ENCODE measurements around the gene RGL1.

Gene RGL1

DNA sequence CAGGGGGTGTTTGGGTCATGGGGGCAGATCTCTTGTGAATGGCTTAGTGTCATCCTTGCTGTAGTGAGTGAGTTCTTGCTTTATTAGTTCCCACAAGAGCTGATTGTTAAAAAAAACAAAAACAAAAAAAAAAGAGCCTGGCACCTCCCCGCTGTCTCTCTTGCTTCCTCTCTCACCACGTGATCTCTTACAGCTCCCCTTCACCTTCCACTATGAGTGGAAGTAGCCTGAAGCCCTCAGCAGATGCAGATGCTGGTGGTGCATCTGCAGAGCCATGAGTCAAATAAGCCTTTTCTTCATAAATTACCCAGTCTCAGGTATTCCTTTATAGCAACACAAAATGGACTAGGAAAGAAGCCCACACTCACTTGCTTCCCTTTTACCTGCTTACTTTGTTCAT is 17.2 kb upstream of the RGL1 start:
- no peak for DNase-seq

DNA sequence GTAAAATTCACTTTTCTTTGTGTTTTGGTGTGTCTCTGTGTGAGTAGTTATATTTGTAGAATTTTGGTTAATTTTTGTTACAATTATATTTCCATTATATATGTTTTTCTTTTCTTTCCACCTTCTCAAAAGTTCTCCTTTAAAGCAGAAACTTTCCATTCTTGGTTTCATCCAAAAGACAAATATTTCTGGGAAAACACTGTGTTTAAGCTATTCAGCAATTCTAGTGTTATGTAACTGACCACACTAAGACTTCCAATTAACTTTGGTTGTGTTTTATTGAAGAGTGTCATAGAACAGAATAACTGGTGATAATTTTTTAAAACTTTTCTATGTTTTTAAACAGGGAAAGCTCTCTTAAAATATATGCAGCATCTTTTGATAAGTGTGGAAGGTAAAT is 13.6 kb upstream of the RGL1 start:
- DNase-seq: no peak

DNA sequence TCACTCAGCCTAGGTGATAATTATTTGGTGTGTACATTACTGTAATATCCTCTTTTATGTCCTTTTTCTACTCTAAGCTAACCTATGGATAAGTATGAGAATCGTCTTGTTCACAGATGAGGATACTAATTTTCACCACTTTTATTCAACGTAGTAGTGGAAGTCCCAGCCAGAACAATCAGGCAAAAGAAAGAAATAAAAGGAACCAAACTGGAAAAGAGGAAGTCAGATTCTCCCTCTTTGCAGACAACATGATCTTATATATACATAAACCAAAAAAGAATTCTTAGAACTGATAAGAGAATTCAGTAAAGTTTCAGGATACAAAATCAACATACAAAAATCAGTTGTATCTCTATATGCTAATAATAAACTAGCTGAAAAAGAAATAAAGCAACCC is 12.6 kb upstream of the RGL1 start:
- no peak for DNase-seq

DNA sequence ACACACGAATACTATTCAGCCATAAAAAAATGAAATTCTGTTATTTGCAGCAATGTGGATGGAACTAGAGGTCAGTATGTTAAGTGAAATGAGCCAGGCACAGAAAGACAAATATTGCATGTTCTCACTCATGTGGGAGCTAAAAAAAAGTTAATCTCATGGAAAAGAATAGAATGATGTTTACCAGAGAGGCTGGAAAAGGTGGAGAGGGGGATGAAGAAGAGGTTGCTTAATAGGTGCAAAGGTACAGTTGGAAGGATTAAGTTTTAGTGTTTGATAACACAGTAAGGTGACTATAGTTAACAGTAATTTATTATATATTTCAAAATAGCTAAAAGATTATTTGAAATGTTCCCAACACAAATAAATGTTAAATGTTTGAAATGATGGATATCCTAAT is 10.8 kb upstream of the RGL1 start:
- no peak for DNase-seq

DNA sequence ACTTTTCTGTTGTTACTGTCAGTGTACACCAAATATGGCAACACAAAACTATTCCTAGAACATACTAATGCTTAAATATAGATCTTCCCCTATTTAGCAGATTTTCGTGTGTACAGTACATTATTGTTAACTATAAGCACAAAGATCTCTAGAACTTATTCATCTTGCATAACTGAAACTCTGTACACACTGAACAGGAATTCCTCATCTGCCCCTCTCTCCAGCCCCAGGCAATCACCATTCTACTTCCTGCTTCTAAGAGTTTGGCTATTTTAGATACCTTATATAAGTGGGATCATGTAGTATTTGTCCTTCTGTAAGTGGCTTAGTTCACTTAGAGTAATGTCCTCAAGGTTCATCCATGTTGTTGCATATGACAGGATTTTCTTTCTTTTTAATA is 4.5 kb upstream of the RGL1 start:
- no peak for DNase-seq

DNA sequence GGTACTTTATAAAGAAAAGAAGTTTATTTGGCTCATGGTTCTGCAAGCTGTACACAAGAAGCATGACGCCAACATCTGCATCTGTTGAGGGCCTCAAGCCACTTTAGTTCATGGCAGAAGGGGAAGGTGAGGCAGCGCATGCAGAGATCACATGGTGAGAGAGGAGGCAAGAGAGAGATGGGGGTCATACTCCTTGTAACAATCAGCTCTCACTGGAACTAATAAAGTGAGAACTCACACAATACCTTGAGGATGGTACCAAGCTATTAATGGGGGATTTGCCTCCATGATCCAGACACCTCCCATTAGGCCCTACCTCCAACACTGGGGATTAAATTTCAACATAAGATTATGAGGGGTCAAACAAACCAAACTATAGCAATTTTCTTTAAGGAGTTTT is 3.3 kb upstream of the RGL1 start:
- no peak for DNase-seq

DNA sequence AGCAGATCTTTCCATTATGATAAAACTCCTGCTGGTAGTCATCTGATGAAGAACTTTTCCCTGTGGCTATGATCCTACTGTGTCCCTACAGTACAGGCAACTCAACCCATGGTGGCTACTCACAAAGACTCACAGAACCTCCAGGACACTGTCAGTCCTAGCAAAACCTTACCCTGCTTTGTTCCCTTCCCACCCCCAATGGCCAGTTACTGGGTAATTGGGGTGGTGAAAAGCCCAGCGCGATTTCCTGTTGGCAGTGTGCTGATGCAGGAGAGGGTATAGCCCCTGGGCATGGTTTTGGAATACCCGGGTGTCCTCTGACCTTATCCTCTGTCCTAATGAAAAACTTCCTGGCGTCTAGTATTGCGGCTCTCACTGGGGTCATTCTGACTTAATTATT is 533 bp upstream of the RGL1 start:
- DNase-seq: no peak

DNA sequence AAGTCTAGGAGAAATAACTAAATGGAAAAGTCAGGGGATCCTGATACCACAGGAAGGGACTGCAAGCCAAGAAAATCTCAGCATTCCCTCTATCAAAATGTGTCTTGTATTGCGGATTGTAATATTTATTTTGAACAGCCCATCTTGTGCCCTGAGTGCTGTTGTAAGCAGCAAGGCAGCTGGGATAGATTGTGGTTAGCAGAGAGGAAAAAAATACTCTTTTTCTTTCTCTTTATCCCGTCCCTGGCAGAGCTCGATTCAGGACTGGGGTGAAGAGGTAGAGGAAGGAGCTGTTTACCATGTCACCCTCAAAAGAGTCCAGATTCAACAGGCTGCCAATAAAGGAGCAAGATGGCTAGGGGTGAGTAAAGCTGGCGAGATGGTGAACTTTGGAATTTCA is 1.2 kb downstream of the RGL1 start:
- DNase-seq: no peak

DNA sequence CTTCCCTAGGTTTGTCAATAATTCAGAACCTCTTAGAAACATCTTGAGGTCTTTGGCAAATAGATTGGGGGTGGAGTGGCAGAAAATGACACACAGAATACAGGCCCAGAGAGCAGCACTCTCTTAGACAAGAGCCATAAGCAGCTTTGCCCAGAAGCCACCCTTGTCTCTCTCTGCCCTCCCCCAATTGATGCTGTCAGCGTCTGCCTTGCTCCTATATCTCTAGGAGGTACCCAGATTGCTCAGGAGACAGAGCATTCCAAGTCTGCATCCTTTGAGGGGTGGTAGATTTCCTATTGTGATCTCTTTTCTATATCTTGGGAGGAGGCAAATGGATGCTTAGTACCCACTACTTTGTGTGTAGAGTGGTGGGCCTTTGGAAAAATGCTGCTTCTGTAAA is 1.8 kb downstream of the RGL1 start:
- no peak for DNase-seq

DNA sequence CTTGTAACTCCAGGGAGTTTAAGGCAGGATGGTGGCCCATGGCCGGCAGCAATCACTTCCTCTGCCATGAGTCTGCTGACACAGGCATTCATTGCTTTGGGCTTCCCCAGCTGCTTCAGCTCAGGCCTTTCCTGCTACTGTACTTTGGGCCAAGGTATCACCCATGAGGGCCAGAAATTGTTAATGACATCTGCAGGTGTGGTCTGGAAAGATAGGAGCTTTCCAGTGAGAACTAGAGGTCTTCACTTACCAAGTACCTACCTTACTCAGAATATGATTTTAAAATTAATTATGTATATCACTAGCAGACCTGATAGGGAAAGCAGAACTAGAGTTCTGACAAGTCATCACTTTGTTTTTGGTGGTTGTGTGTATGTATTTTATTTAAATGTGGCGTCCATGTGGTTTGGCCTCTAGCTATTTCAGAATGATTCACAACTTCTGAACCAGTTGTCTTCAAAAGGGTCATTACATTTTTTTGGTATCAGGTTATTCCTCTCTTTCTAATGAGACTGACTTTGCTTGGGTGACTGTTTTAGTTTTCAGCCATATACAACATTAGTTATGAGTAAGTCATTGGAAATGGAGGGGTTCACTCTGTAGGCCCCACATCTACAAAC is 2.7 kb downstream of the RGL1 start:
- no peak for DNase-seq

DNA sequence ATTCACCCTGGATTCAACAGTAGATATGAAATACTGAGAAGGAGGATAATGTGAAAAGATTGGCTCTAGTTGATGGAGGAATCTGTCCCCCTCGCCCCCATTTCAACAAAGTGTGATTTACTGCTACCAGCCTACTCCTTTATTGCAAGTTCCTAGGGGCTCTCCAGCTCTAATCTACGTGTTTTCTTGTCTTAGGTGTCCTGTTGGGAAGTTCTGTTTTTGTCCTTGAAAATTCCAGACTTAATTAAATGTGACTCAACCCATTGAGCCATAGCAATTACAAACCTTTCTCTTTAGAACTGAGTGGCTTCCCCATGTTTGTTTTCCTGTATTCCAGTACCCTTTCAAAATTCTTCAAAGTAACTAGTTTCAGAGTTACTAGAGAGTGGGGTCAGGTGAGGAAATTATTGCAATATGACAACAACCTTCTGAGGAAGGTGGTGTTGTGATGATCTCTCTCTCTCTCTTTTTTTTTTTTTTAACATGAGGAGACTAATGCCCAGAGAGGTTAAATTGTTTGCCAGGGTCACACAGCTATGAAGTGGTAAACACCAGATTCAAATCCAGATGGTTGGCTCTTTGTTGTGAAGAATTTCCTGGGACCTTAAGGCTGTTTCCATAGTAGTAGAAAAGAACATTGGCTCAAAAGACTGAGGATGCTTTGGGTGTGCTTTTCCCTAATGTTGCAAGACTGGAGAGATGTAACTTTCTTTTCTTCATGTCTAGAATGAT is 3.5 kb downstream of the RGL1 start:
- no peak for DNase-seq

DNA sequence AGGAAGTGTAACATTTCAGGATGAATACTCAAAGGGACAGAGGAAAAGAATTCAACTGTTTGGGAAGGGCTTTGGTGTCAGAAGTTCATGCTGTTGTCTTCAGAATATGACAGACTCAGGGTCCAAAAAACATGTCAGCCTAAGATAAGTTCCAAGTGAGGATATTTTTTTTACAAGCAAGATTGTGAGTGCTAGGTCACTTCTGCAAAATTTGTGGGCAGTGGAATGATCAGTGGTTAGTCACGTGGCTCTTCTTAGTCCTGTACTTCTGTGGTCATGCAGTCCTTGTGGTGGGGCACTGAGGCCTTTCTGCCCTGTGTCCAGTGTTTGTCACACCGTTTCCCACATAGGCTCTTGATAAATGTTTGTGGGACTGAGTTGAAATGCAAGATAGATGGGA is 5.2 kb downstream of the RGL1 start:
- no peak for DNase-seq

DNA sequence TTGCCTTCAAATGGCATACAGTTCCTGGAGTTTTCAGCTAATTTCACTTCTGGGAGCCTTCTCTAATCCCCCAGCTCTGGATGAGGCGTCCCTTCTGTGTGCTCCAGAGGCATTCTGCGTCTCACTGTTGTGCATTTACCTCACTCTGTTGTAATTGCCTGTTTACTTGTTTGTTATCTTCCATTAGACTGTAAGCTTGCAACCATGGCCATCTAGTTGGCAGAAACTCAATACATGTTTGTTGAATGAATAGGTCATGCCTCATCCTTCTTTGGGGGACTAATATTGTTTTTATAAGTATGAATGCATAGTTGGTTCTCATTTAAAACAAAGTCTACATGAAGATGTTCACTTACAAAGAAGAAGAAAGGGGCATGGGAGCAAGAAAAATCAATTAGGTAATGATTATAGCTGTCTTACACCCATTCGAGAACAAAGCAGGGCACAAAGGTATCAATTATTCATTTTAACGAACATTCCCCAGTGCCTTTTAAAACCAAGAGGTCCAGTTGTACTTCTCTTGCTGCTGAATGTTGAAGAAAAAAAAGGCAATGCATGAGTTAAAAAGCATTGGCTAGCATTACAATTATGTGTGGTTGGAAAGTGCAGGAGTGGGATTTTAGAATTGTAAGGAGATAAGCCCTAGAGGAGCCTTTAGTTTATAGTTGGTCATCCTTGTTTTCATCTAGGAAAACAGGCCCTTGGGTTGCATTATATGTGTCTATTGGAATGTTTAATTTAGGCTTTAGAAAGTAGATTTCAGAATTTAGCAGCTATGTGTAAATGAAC is 6.0 kb downstream of the RGL1 start:
- DNase-seq: no peak

DNA sequence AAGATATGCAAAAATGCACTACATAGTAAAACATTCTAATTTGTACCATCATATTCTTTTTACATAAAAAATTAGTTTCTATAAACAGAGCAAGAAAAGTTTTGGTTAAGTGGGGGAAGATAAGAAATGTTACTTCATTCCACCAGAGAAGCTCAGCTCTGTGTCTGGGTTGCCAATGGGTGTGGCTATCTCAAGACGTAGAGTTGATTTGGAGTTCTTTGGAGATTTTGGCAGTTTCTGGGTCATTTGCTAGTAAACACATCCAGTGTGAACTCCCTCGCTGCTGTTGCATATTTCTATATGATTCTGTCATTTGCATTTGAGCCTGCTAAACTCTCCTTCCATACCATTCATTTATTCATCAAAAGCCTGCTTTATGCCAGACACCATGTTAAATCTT is 7.2 kb downstream of the RGL1 start:
- DNase-seq: no peak

DNA sequence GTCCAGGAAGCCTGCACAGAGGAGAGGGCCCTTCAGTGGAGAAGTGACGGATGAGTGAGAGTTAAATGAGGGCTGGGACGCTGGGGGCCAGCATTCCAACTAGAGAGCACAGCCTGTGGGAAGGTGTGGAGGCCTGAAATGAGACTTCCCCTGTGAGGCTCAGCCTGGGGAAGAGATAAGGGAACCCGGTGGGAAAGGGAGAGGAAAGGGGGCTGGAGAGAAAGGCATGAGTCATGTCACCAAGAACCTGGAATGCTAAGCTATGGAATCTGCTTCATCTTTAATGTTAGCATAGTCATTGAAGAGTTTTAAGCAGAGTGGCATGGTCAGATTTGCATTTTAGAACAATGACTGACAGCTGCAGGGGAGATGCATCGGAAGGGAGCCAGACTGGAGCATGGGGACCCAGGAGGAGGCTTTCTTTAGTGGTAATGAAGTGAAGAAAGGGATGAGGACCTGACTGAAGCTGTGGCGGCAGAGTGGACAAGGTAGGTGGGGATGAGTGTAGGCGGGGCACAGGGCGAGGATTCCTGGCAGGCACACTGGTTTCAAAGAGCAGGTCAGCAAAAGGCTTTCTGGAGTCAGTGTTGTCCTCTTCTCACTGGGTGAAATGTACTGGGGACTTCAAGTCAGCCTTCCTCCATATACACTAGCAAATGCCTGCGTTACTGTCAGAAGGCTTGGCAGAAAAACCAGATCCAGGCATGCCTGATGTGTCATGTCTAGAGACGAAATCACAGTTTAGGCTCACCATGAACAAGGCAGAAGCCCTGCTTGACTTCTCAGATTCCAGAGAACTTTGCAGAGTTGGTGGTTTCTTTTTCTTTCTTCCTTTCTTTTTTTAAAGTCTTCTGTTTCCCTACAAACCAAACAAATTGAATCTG is 8.0 kb downstream of the RGL1 start:
- no peak for DNase-seq

DNA sequence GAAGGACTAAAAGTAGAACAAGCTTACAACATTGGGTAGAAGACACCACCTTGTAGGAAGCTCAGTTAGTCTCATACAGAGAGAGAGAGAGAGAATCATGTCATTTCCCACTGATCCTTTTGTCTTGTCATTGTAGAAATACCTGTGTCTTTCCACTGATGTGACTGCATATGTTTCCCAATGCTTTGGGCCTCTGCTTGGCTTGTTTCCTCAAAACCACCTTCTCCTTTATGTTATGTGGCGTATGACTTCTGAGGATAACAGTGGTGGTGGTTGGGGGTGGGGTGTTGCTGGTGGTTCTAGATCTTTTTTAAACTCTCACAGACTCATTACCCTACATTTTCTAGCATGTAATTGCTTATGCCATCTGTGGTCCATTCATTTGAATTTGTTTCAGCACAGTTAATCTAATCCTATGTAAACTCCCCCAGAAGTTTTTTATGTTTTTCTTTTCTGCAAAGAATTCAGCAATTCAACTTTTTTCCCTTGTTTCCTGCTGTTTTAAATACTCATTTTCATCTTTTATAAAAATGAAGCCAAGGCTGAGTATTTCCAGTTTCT is 9.3 kb downstream of the RGL1 start:
- DNase-seq: no peak

DNA sequence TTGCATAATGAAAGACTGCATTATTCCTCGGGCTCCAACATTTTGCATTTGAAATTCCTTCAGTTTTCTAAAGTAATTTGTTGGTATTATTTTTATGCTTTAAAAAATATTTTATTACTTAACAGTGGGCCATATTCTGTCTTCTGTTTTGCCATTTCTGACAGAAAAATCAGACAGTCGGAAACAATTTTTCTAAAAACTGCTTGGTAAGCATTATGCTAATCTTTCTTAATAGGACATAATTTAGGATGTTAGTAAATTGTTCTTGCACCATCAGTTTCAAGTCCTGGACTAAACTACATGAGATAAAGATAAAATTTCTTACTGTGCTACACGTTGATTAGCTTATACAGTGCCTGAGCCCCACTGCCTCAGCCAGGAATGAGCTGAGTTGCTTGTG is 11.2 kb downstream of the RGL1 start:
- DNase-seq: no peak

DNA sequence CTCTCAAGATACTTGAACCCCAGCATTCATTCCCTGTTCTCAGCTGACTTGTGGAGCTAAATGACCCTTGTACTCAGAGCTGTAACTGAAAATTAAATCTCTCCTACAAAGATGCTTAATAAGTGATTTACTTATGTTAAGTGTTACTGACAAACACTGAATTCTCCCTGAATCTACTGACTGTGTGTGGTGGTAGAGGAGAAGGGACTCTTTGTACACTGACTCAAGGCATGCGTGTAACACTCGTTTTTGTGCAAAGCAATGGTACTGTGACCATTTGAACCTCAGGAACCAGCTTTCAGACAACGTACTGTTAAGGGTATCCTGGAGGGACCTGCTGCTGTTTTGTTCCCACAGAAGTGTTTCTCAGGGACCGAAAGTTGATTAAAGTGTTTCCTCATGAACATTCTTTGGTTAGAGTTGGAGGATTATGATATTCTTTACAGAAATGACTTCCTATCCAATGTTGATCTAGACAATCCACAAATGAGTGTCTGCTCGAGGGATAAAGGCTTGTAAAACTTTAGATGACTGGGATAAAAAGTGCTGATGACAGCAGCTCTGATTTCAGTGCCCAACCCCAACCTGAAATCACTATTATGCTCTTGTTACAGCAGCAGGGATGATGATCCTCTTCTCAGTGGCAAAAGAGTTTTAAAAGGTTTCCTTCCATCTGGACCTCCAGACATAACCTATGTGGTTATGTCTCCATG is 12.8 kb downstream of the RGL1 start:
- no peak for DNase-seq

DNA sequence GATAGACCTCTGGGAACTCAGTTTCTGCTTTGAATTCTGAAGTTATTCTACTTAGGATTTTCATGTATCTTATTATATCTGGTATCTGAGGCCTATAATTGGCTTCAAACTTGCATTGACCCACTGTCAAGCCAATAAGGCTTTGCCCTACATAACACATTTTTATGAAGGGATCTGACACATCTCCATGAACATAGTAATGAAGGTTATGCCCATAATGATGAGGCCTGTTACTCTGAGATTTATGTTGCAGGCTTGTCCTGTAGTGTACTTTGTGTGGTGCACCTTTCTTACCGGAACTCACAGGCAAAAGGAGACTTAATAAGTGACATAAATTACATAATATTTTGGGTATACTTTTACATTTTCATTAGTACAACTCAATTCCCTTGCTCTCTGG is 14.1 kb downstream of the RGL1 start:
- DNase-seq: no peak

DNA sequence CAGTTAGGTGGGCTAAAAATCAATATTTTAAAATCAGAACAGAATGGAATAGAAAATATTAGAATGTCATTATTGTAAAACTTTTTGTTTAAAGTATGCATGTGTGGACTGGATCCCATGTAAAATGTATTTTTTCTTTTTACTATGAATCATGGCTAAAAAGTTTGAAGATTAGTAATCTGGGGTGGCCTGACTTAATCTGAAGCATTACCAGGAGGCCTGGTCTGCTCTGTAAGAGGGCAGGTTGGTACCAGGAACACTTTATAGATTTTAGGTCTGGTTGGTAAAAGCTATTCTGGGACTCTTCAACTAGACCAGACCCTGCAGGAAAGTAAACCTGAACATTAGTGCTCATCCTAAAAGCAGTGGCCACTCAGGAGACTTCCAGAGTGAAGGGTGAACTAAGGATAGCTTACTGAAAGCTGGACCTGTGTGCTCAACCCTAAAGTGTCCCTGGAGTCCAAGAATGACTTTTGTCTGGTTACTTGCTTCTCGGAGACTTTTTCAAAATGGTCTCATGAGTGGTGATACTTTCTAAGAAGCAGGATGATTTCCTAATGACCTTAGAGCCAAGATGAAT is 16.5 kb downstream of the RGL1 start:
- DNase-seq: no peak

DNA sequence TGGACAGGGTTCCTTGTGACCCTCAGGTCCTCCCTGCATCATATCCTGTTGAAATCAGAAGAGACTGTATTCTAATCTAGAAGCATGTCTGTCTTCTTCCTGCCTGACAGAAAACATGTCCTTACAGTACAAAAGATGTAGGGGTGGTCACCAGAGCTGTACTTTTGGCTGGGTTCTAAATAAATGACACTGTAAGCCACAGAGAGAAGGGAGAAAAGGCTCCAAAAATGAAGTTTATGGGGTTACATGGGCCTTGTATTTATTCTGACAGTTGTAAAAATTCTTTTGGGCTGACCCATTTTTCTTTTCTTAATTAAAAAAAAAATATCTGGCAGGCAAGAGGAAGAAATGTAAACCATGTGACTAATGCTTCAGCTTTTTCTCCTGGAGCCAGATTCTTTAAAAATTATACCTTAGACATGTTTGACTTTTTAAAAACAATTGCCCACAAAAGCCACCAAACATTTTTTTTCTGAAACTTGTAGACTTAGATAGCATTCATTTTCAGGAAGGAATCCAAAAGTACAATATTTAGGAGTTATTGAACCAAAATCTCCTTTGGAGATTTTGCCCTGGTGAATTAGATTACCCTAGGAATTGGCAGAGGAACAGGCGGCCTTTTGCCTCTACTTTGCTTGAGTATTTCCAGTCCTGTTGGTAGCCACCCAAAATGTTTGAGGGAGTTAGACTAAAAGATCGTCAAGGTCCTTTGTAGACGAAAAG is 17.1 kb downstream of the RGL1 start:
- no peak for DNase-seq
